ENCODE data around the gene IL13.

- TF ChIP-seq ELF4 (IDR thresholded peaks at IDR 0.05) (no peak), HDGF (IDR thresholded peaks at IDR 0.05; ENCODE audit: borderline replicate concordance) (no peak), TARDBP (IDR thresholded peaks at IDR 0.05) (no peak), NFRKB (IDR thresholded peaks at IDR 0.05) (no peak), FOXK2 (IDR thresholded peaks at IDR 0.05) (no peak), SUZ12 (IDR thresholded peaks at IDR 0.05) (no peak), FOXM1 (IDR thresholded peaks at IDR 0.05; ENCODE audit: borderline replicate concordance) (no peak), BHLHE40 (IDR thresholded peaks at IDR 0.05; ENCODE audit: borderline replicate concordance) (no peak), SP1 (IDR thresholded peaks at IDR 0.05) (no peak), LEF1 (IDR thresholded peaks at IDR 0.05; ENCODE audit: borderline replicate concordance) (no peak), CTBP1 (IDR thresholded peaks at IDR 0.05; ENCODE audit: borderline replicate concordance) (no peak), ARNT (IDR thresholded peaks at IDR 0.05) (no peak), L3MBTL2 (conservative IDR thresholded peaks at IDR 0.05) (no peak)
Observed at GRCh38 chr5:132667761-132668705, 10.1 kb downstream of the IL13 start.
